CD4-positive, alpha-beta T cell treated with Interferon alpha-2 for 1 hour (primary cell): ENCODE data around the gene HPCAL1.
"Not testable (repeated sequence)": the region's sequence is repeated elsewhere in the genome, so short reads cannot be mapped to it uniquely, and the experiment has no call there.

Experiments
- DNase-seq, 2 donors: peaks; one replicate each; pipeline ENCODE4 v3.0.0-alpha.2; 2020 to 2022

Gene HPCAL1

DNA sequence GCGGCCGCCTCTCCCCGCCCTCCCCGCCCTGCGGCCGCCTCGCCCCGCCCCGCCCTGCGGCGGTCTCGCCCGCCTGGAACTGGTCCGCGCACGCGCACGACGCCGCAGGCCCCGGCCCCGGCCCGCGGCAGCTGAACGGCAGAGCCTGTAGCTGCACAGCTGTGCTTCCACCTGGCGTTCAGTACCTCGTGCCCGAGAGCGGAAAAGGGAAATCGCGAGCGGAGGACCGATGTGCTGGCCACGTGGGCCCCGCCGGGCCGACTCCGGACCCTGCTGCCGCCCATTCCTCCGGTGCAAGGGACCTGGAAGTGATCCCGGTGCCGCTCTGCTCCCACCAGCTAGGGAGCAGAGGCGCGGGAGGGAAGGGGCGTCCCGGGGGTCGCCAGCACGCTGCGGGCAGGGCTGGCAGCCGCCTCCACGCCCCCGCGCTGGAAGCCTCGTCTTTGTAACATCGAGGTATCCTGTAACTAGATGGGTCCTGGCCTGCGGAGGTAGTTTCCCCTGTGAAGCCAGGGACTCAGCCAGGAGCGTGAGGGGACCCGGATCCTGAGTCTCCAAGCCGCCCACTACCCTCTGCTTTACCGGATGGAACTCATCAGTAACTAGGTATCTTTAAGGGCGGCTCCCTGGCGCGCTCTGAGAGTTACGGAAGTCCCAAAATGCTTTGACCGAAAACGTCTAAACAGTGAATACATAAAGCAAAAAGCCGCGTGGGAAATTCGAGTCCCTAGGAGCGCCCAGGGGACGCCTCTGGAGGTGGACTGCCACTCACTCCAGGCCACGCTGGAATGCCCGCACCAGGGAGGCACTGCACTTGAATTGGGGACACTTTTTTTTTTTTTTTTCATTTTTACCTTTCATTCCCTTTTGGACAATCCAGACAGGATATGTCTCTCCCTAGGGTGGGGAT is 146.1 kb downstream of the HPCAL1 start:
- peak; percentile 94 to 96 for DNase-seq

DNA sequence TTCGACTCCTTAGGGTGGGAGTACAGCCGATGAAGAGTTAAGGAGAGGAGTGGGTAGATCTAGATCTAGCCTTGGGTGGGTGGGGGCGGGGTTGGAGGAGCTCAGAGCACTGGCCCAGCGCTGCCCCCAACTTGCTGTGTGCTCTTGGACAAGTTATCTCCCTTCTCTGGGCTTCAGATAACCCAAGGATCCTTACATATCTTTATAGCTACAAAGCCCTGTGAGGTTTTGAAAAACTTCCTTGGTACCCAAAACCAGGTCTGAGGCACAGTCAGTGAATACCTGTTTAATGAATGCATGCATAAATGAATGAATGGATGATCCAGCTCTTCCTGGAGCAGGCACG is 146.8 kb downstream of the HPCAL1 start:
- no peak for DNase-seq

DNA sequence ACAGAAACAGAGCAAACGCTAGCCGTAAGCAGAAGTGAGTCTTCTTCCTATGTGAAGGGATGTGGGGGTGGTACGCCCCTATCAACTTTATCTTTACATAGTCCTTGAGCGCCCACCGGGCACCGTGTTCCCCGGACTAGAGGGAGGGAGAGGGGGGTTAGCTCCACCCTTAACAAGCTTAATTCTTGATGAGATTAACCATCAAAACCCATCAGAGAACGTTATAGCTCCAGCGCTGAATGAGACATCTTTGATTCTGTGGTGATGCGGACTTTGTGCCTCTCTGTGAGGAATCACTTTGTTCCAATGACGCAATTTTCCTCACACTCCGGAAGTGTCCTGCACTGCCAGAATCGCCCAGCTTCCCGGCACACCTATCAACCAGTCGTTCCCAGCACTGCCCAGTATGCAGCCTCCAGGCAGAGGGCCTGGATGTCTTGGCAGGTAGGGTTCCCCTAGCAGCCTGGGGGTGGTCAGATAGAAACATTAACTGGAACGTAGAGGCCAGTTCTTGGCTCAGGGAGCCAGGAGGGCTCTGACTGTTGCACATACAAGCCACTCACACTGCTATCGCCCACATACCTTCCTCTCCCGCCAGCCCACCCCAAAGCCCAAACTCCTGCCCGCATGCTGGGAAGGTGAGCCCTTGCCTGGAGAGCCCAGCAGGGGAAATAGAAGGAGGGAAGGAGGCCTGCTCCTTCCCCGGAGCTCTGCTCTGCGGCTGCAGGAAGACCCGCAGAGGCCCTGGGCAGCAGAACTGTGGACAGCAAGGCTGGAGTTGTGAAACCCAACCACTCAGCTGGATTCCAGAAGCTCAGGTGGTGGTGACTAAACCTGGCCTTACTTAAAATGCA is 147.4 kb downstream of the HPCAL1 start:
- no peak for DNase-seq

DNA sequence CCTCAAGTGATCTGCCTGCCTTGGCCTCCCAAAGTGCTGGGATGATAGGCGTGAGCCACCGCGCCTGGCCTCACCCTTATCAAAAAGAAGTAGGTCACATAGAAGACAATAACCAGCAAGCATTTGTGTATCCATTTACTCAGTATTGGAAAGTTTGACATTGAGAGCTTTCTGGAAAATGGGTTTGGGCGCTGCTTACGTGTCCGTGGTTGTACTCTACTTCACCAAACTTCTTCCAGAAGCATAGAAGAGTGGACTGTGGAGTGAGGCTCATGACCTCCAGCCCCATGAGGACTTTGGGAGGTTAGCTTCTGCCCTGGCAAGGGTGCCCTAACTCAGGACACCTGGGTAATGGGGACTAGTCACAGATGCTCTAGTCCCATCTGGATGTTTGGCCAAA is 149.1 kb downstream of the HPCAL1 start:
- DNase-seq: no peak

DNA sequence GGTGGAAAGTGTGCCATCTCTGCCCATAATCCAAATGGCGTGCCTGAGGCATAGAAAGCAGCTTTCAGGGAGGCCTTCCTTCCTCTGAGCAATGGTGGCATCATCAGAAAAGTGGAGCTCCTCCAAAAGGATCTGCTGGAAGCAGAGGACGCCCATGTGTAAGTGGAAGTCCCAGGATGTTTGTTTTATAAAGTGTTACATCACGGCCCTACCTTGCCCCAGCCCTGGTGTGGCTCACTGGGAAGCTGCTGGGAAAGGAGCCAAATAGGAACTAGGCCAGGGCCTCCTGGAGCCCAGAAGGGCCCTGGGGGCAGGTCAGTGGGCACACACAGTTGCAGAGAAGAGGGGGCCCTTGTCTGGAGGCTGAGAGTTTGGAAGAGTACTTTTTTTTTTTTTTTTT is 149.6 kb downstream of the HPCAL1 start:
- DNase-seq: no peak

DNA sequence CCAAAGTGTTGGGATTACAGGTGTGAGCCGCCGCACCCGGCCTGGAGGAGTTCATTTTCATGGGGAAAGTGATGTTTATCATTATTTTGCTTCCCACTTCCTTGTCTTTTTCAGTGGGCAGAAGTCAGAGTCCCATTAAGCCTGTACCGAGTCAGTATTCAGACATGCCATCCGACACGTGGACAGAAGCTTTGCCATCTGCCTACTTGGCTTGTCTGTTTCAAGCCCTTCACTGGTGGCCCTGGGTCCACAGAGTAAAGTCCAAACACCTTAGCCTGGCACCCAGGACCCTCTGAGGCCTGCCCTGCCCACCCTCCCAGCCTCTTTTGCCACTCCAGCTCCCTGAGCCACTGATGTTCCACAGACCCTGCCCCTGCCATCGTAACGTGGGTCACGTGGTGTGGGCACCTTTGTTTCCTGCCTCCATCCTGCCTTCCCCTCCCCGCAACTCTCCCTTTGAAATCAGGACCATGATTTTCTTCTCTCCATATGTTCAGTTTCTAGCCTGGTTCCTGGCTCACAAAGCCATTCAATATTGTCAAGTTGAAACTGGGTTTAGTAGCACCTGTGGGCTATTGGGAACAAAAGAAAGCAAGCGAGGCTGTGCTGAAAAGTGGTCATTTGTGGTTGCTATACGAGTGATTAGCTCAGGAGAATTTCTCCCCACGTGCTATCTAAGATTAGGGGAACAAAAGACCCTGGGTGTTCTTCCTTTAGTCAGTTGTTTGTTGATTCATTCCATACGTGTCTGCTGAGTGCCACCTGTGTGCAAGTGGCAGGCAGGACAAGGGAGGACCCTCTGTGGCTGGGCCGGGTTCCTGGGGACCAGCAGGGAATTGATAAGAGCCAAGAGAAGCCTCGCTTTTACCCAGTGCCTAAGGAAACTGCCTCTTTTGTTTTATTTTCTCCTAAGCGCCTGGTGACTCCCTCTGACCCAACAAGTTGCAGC is 150.5 kb downstream of the HPCAL1 start:
- no peak for DNase-seq

DNA sequence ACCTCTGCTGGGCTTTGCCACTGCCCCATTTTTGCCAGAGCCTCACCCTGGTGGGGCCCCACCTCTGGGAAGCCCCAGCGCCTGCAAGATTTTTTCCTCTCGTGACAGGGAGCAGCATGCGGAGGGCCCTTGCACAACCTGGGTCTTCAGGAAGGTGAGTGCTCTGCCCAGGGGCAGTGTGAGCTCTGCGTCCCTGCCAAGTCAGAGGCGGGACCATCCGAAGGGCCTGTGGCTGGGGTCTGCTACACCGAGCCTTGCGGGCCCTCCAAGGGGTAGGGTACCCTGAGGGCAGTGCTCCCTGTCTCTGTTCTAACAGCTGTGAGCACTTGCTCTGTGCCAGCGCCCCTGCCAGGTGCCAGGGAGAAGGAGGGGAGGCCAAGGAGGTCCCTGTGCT is 151.2 kb downstream of the HPCAL1 start:
- DNase-seq: no peak

DNA sequence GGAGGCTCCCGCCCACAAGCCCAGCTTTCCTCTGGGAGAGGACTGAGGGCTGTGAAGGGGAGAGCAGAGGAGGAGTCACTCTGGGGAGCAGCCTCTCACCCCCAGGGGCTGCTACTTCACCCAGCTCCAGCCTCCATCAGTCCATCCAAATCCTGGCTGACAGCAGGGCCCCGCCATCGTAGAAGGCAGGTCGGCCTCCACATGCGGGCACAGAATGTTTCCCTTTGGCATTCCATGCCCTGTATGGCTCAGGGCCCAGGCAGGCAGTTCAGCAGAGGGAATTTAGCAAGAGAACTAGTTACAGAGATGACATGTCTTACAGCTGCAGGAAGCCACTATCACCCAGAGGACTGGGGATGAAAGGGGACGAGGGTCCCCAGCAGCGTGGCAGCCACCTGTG is 151.8 kb downstream of the HPCAL1 start:
- DNase-seq: no peak

DNA sequence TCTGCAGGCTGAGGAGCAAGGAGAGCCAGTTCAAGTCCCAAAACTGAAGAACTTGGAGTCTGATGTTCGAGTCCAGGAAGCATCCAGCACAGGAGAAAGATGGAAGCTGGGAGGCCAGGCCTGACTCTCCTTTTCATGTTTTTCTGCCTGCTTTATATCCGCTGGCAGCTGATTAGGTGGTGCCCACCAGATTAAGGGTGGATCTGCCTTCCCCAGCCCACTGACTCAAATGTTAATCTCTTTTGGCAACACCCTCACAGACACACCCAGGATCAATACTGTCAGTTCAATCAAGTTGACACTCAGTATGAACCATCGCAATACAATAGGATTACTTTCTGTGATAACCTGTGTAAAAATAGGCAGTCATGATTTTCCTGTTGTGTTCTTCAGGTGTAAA is 154.5 kb downstream of the HPCAL1 start:
- not testable (repeated sequence) for DNase-seq

DNA sequence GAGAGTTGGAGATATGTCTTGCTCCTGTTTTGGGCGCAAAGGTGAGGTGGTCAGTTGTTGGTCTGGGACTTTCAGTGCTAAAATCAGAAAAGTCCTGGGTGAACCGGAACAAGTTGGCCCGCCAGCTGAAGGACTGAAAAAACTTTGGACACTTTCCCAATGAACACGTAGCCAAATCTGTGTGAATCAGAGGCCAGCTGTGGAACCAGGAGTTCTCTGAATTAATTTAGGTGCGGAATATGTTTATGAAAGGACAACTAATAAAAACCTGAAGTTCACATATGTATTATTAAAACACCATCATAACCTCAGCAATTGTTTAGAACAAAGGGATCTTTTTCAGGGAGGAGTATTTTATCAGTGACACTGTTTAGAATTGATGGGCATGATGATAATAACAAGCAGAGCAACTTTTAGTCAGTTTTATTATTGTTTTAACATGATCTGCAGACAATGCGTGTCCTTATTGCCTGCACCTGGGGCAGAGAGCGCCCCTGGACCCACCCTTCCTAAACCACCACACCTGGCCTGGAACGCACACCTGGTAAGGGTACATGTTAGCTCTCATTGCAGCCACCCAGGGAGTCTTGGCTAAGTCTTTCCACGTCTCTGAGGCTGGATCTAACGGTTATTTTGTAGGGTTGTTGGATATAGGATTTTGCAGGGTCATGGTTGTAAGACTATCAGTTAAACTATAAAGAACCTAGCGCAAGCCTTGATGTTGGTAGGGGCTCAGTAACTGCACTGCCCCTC is 155.3 kb downstream of the HPCAL1 start:
- no peak for DNase-seq

DNA sequence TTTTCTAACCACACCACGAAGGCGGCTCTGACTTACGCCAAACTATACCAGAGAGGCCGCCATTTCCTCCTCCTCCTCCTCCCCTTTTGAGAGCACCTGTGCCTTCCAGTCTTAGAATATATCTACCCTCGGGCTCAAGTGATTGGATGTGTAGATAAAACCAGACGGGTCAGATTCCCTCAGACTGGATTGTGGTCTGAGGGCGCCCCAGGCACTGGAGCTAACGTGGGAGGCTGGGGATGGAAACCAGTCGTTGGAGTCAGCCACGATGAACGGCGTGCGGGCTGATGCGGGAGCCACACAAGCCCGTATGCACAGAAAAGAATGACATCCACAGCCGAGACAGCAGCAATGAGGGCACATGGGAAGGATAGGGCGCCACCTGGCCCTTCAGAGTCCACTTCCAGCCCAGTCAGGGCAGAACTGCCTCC is 157.7 kb downstream of the HPCAL1 start:
- DNase-seq: no peak

DNA sequence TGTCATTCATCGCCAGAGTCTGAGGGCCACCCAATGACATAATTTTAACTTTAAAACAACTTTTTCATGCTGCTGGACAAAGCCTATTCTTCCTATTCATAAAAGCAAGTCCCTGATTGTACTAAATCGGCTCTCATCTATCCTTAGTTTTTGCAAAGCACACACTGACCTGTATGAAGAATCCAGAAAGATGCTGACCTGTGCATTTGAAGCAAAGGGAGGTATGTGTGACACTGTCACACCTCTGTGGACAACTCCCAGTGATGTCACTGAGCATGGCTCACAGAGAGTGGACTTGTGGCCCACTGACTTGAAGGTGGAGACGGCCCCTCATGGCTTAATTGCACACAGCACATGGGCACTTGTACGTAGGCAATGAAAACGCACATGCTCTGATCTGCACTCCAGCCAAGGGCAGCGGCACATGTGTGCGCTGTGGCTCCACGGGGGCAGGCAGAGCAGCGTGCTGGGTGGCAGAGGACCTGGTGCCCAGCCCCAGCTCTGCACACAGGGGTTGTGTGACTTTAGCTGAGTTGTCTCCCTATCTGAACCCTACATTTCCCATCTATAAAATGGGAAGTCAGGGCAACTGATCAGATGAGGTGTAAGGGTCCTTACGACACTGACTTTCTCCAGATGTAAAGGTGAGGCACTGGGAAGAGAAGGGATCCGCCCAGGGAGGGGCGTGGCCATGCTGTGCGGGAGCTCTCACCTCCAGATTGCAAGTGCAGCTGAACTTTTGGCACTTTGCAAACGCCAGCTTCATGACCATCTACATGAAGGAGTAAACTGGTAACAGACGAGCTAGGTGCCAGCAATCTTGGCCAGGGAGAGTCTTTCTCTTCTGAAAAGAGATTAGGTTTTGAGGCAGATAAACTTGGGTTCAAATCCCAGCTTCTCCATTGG is 159.7 kb downstream of the HPCAL1 start:
- DNase-seq: no peak

DNA sequence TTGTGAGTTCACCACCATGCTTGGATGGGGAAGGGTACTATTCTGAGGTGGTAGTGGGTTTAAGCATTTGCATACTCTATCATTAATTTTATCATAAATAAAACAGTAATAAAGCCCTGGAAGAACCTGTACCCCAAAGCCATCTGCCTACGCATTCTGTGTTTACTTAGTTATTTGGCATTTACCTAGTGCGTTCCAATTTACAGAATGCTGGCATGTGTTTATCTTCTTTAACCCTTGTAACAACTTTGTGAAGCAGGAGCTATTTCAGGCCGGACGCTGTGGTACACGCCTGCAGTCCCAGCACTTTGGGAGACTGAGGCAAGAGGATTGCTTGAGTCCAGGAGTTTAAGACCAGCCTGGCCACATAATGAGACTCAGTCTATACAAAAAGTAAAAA is 163.2 kb downstream of the HPCAL1 start:
- no peak for DNase-seq

DNA sequence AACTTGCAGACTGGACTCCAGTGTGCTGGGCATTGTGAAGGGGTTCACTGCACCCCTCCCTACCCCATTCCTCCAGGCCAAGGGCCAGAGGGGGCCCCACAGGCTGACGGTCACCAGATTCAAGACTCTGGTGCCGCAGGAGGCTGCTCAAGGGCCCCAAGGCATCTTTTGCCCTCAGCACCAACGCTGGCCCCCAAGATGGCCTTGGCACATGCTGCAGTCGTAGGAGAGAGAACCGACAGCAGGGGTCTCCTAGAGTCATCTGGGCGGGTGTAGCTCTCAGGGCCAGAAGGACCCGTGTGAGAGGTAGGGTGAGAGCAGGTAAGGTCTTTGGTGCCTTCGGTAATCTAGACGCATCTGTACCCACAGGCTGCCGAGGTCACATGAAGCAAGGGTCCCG is 164.1 kb downstream of the HPCAL1 start:
- no peak for DNase-seq

DNA sequence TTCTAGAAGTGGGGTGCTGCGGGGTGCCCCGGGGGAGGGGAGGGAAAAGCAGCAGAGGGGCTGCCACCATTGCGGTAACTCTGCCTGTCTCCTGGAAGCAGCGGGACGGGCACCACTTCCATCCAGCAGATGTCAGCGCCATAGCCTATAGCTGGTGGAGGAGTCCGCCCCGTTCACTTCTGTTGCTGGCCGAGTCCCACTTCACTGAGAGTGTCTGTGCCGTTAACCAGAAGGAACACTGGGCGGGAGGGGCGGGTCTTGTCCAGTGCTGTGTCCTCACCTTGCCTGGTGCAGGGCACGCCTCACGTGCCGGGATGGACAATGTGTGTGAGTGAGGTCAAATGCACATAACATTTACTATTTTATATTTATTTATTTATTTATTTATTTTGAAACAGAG is 164.7 kb downstream of the HPCAL1 start:
- no peak for DNase-seq

DNA sequence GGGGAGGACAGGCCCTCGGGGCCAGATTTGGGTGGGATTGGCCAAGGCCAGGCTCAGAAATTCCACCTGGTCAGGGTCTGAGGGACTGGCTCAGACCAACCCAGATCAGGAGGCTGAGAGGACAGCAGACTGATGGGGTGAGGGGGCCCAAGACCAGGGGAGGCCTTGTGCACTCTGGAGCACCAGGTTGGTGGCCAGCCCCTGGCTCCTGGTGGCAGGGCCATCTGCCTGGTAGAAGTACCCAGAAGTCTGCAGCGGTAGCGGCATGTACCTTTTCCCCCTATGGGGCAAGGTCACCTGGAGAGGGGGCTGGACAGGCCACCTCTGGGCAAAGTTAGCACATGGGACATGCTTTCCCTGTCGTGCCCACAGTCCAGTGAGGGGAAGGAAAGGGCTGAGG is 166.6 kb downstream of the HPCAL1 start:
- DNase-seq: no peak

DNA sequence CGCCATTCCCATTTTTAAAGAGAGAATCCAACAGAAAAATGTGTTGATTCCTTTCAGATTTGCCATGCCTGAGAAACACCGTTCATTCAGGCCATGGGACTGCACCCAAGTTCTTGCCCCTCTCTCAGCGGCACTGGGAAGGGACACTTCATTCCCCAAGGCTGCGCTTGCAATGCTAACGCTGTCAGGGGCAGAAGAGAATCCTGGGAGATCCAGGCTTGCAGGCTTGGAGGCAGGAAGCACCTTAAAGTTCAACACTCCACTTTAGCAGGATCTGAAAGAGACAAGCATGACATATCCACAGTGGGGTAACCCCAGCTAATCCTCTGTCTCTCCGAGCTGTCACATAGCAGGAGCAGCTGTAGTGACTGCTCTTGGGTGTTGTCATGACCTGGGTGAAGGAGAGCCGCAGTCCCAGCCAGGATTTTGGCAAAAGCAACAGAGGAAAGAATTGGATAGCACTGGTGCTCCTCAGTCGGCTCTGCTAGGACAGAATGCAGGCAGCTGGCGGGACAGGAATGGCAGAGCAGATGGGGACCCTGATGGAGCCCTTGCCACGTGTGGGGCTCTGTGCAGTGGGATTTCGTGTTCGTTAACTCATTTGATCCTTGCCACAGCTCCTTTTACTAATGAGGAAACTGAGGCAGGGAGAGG is 167.4 kb downstream of the HPCAL1 start:
- no peak for DNase-seq

DNA sequence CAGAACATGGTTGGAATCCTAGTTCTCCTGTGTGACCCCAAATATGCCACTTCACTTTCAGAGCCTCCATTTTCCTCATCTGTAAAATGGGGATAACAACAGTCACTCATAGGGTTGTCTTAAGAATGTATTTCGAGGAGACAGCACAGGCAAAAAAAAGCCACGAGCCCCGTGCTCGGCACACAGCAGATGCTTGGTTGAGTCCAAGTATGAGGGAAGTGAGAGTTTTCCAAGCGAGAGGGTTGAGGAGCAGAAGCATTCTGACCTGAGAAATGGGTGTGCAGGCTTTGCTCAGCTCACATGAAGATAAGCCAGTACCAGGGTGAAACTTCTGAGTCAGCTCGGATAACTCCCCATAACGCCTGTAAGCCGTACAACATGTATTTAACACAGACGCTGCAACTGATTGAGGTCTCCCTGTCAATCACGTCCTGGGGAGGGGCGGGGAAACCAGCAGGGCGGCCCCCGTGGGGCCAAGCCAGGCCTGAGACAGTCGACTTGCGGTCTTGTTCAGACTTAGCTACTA is 168.4 kb downstream of the HPCAL1 start:
- DNase-seq: no peak

DNA sequence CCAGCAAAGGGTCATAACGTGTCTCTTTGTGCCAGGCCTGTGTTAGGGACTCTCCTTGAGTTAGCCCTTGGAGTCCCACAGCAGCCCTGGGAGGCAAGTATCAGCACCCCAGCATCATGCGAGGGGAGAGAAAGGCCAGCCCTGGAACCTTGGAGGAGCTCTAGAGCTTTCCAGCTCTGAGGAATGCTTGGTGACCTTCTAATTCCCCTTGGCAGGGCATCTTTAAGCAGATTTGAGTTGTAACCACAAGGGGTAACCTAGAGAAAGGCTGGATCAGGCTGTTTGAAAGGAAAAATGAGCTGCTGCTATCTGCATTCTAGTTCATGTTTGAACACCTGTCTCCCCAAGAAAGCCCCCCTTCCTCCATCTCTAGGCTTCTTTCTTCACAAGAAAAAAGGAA is 169.3 kb downstream of the HPCAL1 start:
- no peak for DNase-seq

DNA sequence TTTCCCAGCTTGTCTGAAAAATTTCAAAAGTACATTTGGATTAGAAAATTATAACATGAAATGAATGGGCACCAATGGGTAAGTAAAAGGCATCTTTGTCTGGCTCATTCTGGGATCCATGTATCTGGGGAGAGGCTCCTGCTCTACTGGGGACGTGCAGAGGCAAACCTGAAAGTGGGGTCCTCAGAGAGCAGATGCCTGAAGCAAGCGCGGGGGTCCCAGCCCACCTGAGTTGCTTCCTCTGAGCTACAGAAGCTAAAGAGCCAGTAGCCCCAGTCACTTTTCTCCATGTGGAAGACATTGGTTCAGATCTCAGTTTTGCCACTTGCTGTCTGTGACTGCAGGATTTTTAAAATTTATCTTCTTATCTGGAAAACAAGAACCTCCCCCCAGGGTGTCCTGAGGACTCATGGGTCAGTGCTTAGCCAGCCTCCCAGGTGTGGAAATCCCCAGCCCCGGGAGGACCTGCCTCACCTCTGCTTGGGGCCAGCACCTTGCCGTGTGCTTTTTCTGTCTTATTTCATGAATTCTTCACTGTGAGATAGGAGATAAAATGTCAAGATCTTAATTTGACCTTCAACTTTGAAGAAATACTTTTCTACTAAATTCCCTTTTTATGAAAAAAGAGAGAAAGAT is 170.5 kb downstream of the HPCAL1 start:
- no peak for DNase-seq
